GM10266 (cell line): Measurements from ENCODE around the gene CFH.

Source experiments
- DNase-seq: peaks from one replicate; pipeline ENCODE4 v3.0.0; 2012; ENCODE audit errors: extremely low spot score
- TF ChIP-seq, protein P1 (sequence below): IDR thresholded peaks from 2 replicates; pipeline ENCODE4 v1.5.1; 2012; ENCODE audit warnings: mild to moderate bottlenecking, low read depth; ENCODE audit not compliant: control insufficient read depth, insufficient read depth; ENCODE audit errors: missing control alignments

Gene CFH

DNA sequence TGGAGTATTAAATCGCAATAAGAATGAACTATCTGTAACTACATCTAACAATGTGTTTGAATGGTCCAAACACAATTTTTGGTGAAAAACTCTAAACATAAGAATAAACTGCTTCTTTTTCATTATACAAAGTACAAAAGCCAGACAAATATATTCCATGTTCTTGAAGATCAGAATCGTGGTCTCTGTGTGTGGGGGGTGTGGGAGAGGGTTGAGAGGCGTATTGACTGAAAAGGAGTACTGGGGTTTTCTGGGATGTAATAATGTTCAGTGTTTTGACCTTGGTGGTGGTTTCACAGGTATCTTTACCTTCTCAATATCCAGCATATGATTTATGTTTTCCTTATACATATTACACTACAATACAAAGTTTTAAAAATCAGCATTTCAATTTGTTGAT is 764 bp upstream of the CFH start:
- TF ChIP-seq, protein P1, sequence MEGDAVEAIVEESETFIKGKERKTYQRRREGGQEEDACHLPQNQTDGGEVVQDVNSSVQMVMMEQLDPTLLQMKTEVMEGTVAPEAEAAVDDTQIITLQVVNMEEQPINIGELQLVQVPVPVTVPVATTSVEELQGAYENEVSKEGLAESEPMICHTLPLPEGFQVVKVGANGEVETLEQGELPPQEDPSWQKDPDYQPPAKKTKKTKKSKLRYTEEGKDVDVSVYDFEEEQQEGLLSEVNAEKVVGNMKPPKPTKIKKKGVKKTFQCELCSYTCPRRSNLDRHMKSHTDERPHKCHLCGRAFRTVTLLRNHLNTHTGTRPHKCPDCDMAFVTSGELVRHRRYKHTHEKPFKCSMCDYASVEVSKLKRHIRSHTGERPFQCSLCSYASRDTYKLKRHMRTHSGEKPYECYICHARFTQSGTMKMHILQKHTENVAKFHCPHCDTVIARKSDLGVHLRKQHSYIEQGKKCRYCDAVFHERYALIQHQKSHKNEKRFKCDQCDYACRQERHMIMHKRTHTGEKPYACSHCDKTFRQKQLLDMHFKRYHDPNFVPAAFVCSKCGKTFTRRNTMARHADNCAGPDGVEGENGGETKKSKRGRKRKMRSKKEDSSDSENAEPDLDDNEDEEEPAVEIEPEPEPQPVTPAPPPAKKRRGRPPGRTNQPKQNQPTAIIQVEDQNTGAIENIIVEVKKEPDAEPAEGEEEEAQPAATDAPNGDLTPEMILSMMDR: no peak
- no peak for DNase-seq

DNA sequence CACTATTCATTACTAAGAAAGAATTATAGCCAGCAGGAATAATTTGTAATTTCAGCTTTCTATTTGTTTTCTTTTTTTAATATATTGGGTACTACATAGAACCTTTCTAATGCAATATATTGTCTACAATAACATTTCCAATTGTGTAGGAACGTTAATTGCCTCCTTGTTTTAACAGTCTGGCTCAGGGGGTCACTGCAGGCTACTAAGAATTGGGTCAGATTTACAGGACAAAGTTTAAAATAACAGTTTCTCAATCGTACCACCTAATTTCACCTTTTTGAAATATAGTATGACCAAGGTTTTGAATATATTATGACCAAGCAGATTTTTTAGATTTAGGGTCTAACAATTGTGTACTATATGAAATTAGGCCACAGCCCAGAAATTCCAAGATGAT is 2.4 kb downstream of the CFH start:
- DNase-seq: no peak
- TF ChIP-seq, protein P1: no peak

DNA sequence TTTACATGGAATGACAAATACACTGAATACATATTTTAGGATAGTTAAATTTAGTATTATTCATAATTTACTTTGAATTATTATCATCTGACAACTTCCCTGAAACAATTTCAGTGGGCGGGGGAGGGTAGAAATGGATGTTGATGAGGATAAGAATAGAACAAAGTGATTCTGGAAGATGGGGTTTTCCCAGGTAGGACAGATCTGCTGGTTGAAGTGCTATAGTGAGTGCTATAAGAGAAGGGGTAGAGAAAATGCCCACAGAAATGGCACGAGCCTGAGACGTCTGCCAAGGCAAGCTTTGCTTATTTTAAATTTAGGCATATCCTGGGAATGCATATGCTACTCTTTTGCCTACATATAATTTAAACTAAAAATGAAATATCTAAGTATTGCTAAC is 3.2 kb downstream of the CFH start:
- TF ChIP-seq, protein P1: no peak
- DNase-seq: no peak

DNA sequence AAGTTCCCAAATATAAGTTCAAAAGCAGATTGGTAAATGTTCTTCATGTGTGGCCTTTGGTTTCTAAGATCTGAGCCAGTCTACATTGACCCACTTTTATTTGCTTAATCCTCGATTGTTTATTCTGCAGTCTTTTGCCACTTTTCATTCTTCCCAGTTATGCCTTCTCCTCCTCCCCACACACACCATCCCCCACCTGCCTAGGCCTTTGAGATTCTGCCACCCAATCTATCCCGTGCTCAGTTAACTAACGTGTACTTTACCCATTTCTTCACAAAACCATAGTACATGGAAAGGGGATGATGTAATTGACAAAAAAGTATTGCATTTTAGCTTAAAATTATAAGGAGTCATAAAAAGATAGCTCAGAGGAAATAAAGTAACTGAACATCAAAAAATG is 3.7 kb downstream of the CFH start:
- TF ChIP-seq, protein P1: no peak
- no peak for DNase-seq

DNA sequence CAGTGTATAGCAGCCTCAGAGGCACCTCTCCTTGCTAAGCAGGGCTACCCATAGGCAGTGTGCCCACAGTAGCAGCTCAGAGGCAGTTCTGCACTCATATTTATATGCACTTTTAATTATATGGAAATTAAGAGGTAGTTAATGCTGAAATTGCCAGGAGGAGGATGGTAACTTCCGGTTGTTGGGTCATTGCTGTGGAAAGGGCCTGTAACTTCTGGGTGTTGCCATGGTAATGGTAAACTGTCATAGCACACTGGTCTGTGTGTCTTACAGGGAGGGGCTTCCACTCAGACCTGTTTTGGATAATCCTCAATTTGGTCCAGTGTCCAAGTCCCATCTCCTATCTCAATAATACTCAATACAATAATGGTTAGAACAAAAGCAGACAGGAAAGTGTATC is 7.6 kb downstream of the CFH start:
- no peak for DNase-seq
- TF ChIP-seq, protein P1: no peak

DNA sequence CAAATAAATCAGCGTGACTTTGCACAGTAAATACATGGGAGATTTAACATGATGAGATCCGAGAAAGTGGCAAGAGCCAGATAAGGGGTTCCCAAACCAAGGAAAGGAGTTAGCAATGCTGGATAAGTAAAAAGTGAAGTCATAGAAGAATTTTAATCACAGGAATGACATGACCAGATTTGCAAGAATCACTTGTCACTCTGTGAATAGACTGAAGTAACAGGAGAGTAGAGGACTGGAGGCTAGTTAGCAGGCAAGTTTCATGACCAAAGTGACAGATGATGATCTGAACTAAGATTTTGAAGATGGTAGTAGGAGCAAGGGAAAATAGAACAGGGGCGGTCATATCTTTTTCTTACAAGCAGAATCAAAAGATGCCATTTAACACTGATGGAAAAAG is 8.4 kb downstream of the CFH start:
- no peak for DNase-seq
- TF ChIP-seq, protein P1: no peak

DNA sequence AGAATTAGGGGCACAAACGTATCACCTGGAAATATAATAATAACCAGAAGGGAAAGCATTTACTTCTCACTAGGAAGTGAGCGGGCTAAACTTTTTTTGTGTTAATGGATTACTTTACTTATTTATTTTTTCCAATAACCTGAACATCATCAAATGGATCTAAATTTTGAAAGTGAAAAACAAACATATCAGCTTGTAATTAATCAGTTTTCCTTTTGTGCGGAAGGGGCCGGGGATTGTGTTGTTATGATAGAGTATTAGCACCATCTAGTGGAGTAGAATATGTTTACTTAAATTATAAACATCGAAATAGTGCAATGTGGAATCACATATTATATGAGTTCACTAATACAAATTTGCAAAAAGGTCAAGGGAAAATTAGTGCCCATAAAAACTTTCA is 9.0 kb downstream of the CFH start:
- TF ChIP-seq, protein P1: peak; percentile 39
- peak; percentile 20 for DNase-seq
